SK-N-SH treated with all-trans-retinoic acid at 6 μM for 48 hours (cell line): ENCODE data around the gene EIF4ENIF1.
"Not testable (repeated sequence)": the region's sequence is repeated elsewhere in the genome, so short reads cannot be mapped to it uniquely, and the experiment has no call there.

Experiments used
- ATAC-seq: fragments of 200-7000 bp; cut with Tn5 transposase; 3 replicates; pipeline ENCODE4 v1.9.1; 2020; ENCODE audit warnings: mild to moderate bottlenecking, moderate library complexity
- ARNTL ChIP-seq: fragments of 450-650 bp; formaldehyde crosslinking; IDR thresholded peaks from 2 replicates; pipeline ENCODE4 v1.5.0; 2020; ENCODE audit warnings: low read depth, mild to moderate bottlenecking, moderate library complexity, borderline replicate concordance
- BACH2 ChIP-seq: fragments of 250-450 bp; sonication (Bioruptor Pico); IDR thresholded peaks from 2 replicates; pipeline ENCODE4 v1.9.0; 2021; ENCODE audit warnings: mild to moderate bottlenecking, borderline replicate concordance
- CREB5 ChIP-seq: fragments of 250-450 bp; sonication (Bioruptor Pico); IDR thresholded peaks from 2 replicates; pipeline ENCODE4 v1.5.1; 2020; ENCODE audit warnings: low read depth, mild to moderate bottlenecking, moderate library complexity
- CSDC2 ChIP-seq: fragments of 250-450 bp; sonication (Bioruptor Pico); IDR thresholded peaks from 2 replicates; pipeline ENCODE4 v1.5.0; 2020; ENCODE audit warnings: mild to moderate bottlenecking, moderate library complexity
- CSRNP3 ChIP-seq: fragments of 250-450 bp; sonication (Bioruptor Pico); IDR thresholded peaks from 2 replicates; pipeline ENCODE4 v1.5.1; 2021; ENCODE audit warnings: mild to moderate bottlenecking, moderate library complexity
- ESRRG ChIP-seq: fragments of 250-450 bp; sonication (Bioruptor Pico); IDR thresholded peaks from 2 replicates; pipeline ENCODE4 v1.6.1; 2021; ENCODE audit warnings: mild to moderate bottlenecking
- GLIS3 ChIP-seq: fragments of 250-450 bp; sonication (Bioruptor Pico); IDR thresholded peaks from 2 replicates; pipeline ENCODE4 v1.5.0; 2020; ENCODE audit warnings: mild to moderate bottlenecking, moderate library complexity
- ISL1 ChIP-seq: fragments of 250-450 bp; sonication (Bioruptor Pico); IDR thresholded peaks from 2 replicates; pipeline ENCODE4 v2.1.2; 2022; ENCODE audit warnings: mild to moderate bottlenecking, moderate library complexity
- OSR1 ChIP-seq: fragments of 250-450 bp; sonication (Bioruptor Pico); IDR thresholded peaks from 2 replicates; pipeline ENCODE4 v1.8.0; 2022; ENCODE audit warnings: moderate library complexity, mild to moderate bottlenecking, inconsistent platforms
- POU6F1 ChIP-seq: fragments of 250-450 bp; sonication (Bioruptor Pico); IDR thresholded peaks from 2 replicates; pipeline ENCODE4 v1.8.0; 2021; ENCODE audit warnings: low read depth, mild to moderate bottlenecking, moderate library complexity, borderline replicate concordance
- PPARA ChIP-seq: fragments of 250-450 bp; sonication (Bioruptor Pico); IDR thresholded peaks from 2 replicates; pipeline ENCODE4 v1.5.0; 2020; ENCODE audit warnings: mild to moderate bottlenecking, borderline replicate concordance
- RARB ChIP-seq: fragments of 250-450 bp; sonication (Bioruptor Pico); IDR thresholded peaks from 2 replicates; pipeline ENCODE4 v1.8.0; 2021; ENCODE audit warnings: mild to moderate bottlenecking, moderate library complexity
- SNAI2 ChIP-seq: fragments of 250-450 bp; sonication (Bioruptor Pico); IDR thresholded peaks from 2 replicates; pipeline ENCODE4 v1.5.0; 2020; ENCODE audit warnings: mild to moderate bottlenecking, moderate library complexity
- TCF4 ChIP-seq: fragments of 250-450 bp; sonication (Bioruptor Pico); IDR thresholded peaks from 2 replicates; pipeline ENCODE4 v1.8.0; 2021; ENCODE audit warnings: mild to moderate bottlenecking, moderate library complexity, borderline replicate concordance
- TOX ChIP-seq: fragments of 250-450 bp; sonication (Bioruptor Pico); IDR thresholded peaks from 2 replicates; pipeline ENCODE4 v1.8.0; 2021; ENCODE audit warnings: mild to moderate bottlenecking, moderate library complexity, borderline replicate concordance
- TSHZ2 ChIP-seq: fragments of 250-450 bp; sonication (Bioruptor Pico); IDR thresholded peaks from 2 replicates; pipeline ENCODE4 v1.5.0; 2020; ENCODE audit warnings: mild to moderate bottlenecking, moderate library complexity
- ZC3H10 ChIP-seq: fragments of 250-450 bp; sonication (Bioruptor Pico); IDR thresholded peaks from 2 replicates; pipeline ENCODE4 v1.5.1; 2021; ENCODE audit warnings: mild to moderate bottlenecking, moderate library complexity
- ZFP3 ChIP-seq: fragments of 250-450 bp; sonication (Bioruptor Pico); IDR thresholded peaks from 2 replicates; pipeline ENCODE4 v1.5.0; 2020; ENCODE audit warnings: mild to moderate bottlenecking, moderate library complexity
- ZFP30 ChIP-seq: fragments of 450-650 bp; formaldehyde crosslinking; IDR thresholded peaks from 2 replicates; pipeline ENCODE4 v1.5.0; 2022; ENCODE audit warnings: mild to moderate bottlenecking, moderate library complexity
- ZNF565 ChIP-seq: fragments of 450-650 bp; formaldehyde crosslinking; conservative IDR thresholded peaks from 2 replicates; pipeline ENCODE4 v1.5.0; 2020; ENCODE audit warnings: low read depth, mild to moderate bottlenecking, moderate library complexity

EIF4ENIF1 gene

GRCh38 chr22:31486951-31487350 lies 2.7 kb downstream of the EIF4ENIF1 start:
- ATAC-seq: no peak
- TF ChIP-seq GLIS3 (CRISPR knock-in tag) (no peak), PPARA (CRISPR knock-in tag) (no peak), ARNTL (CRISPR knock-in tag) (no peak), TCF4 (CRISPR knock-in tag) (no peak), TSHZ2 (CRISPR knock-in tag) (no peak), CSRNP3 (no peak), TOX (no peak), OSR1 (no peak), CSDC2 (no peak), ESRRG (no peak), BACH2 (CRISPR knock-in tag) (no peak), ZFP30 (CRISPR knock-in tag) (no peak), SNAI2 (CRISPR knock-in tag) (no peak), RARB (CRISPR knock-in tag) (no peak)

- not testable (repeated sequence) for ATAC-seq
Measured at GRCh38 chr22:31486369-31486768, 3.3 kb downstream of the EIF4ENIF1 start.

GRCh38 chr22:31482470-31482869 lies 7.2 kb downstream of the EIF4ENIF1 start:
- not testable (repeated sequence) for ATAC-seq

- no peak for TF ChIP-seq ZC3H10 (CRISPR knock-in tag)
- no peak for TF ChIP-seq ISL1 (CRISPR knock-in tag)
- no peak for TF ChIP-seq ZNF565 (CRISPR knock-in tag)
- no peak for TF ChIP-seq ZFP30 (CRISPR knock-in tag)
- TF ChIP-seq GLIS3 (CRISPR knock-in tag): no peak
- no peak for TF ChIP-seq ARNTL (CRISPR knock-in tag)
- no peak for TF ChIP-seq CSDC2
- TF ChIP-seq TSHZ2 (CRISPR knock-in tag): no peak
- TF ChIP-seq ZFP3 (CRISPR knock-in tag): no peak
- TF ChIP-seq RARB (CRISPR knock-in tag): no peak
- no peak for TF ChIP-seq CREB5 (CRISPR knock-in tag)
- no peak for TF ChIP-seq CSRNP3
- no peak for TF ChIP-seq OSR1
- no peak for TF ChIP-seq ESRRG
- no peak for TF ChIP-seq TOX
- TF ChIP-seq POU6F1 (CRISPR knock-in tag): no peak
- no peak for TF ChIP-seq TCF4 (CRISPR knock-in tag)
Measured at GRCh38 chr22:31481129-31481528, 8.5 kb downstream of the EIF4ENIF1 start.

More at GRCh38 chr22:31481129-31481528, 8.5 kb downstream of the EIF4ENIF1 start:
- no peak for ATAC-seq
